ENCODE measurements around the gene CACNG7. TPM values are rescaled to one million over a fixed set of nuclear protein-coding genes. Genes with fewer than 3 reads are reported as not detected.

CACNG7 gene
- total RNA-seq, 4 donors from 2014 or later, result not detected

DNA sequence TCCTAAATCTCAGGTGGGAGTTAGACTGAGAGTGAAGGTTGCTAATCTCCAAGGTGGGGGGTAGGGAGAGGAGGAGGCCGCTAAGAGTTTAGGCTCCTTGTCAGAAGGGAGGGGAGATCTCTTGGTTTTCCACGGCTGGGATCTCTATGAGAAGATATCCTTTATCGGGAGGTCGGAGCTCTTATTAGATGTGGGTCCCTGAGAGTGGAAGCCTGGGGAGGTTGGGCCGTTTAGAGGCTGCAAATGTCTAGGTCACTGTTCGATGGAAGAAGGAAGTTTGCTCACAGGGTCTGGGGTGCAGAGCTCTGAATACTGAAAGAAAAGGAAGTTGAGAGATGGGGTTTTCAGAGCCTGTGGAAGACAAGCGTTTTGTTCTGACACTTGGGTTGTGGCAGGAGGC, 37.6 kb upstream of the CACNG7 start:
- WGBS, 2 donors, result 46 to 63% methylated on average over 7 of the region's 7 CpGs
- no peak for DNase-seq (ENCODE audit: low spot score in 2 of 2)
- H3K4me3 ChIP-seq (ENCODE audit: low read depth, poor library complexity, severe bottlenecking), result no peak overlapping the region
- intact Hi-C loops (cut with DNase I; ENCODE audit: low total_unique reads), result no loop called here
- no peak for TF ChIP-seq POLR2A (IDR thresholded peaks at IDR 0.05)
- TF ChIP-seq, protein P1, sequence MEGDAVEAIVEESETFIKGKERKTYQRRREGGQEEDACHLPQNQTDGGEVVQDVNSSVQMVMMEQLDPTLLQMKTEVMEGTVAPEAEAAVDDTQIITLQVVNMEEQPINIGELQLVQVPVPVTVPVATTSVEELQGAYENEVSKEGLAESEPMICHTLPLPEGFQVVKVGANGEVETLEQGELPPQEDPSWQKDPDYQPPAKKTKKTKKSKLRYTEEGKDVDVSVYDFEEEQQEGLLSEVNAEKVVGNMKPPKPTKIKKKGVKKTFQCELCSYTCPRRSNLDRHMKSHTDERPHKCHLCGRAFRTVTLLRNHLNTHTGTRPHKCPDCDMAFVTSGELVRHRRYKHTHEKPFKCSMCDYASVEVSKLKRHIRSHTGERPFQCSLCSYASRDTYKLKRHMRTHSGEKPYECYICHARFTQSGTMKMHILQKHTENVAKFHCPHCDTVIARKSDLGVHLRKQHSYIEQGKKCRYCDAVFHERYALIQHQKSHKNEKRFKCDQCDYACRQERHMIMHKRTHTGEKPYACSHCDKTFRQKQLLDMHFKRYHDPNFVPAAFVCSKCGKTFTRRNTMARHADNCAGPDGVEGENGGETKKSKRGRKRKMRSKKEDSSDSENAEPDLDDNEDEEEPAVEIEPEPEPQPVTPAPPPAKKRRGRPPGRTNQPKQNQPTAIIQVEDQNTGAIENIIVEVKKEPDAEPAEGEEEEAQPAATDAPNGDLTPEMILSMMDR (IDR thresholded peaks at IDR 0.05), result no peak

DNA sequence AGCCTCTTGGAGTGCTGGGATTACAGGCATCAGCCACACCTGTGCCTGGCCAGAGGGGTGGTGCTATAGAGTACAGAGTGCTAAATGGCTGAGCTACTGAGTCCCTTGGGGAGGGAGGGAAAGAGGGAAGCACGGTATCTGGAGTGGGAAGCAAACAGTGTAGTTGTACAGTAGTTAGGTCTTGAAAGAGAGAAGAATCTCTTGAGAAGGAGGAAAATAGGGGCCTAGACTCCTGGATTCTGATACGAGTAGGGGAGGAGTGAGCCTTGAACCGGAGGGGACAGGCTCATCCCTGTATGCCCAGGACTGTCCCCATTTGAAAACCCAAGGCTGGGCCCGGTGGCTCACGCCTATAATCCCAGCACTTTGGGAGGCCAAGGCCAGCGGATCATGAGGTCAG, 36.3 kb upstream of the CACNG7 start:
- no peak overlapping the region for H3K4me3 ChIP-seq (ENCODE audit: low read depth, poor library complexity, severe bottlenecking)
- intact Hi-C loops (cut with DNase I; ENCODE audit: low total_unique reads), result no loop called here
- TF ChIP-seq POLR2A (IDR thresholded peaks at IDR 0.05), result no peak
- TF ChIP-seq, protein P1 (IDR thresholded peaks at IDR 0.05), result no peak
- WGBS, 2 donors, result 75 to 80% methylated on average over 6 of the region's 6 CpGs
- DNase-seq (ENCODE audit: low spot score in 2 of 2), result no peak

DNA sequence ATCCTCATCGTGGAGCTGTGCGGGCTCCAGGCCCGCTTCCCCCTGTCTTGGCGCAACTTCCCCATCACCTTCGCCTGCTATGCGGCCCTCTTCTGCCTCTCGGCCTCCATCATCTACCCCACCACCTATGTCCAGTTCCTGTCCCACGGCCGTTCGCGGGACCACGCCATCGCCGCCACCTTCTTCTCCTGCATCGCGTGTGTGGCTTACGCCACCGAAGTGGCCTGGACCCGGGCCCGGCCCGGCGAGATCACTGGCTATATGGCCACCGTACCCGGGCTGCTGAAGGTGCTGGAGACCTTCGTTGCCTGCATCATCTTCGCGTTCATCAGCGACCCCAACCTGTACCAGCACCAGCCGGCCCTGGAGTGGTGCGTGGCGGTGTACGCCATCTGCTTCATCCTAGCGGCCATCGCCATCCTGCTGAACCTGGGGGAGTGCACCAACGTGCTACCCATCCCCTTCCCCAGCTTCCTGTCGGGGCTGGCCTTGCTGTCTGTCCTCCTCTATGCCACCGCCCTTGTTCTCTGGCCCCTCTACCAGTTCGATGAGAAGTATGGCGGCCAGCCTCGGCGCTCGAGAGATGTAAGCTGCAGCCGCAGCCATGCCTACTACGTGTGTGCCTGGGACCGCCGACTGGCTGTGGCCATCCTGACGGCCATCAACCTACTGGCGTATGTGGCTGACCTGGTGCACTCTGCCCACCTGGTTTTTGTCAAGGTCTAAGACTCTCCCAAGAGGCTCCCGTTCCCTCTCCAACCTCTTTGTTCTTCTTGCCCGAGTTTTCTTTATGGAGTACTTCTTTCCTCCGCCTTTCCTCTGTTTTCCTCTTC, 35.1 kb upstream of the CACNG7 start:
- intact Hi-C loops (cut with DNase I; ENCODE audit: low total_unique reads), result no loop called here
- DNase-seq (ENCODE audit: low spot score in 2 of 2), result no peak
- 92 to 93% methylated on average over 51 of the region's 51 CpGs for WGBS, 2 donors
- TF ChIP-seq, protein P1 (IDR thresholded peaks at IDR 0.05), result no peak
- TF ChIP-seq POLR2A (IDR thresholded peaks at IDR 0.05), result no peak
- no peak overlapping the region for H3K4me3 ChIP-seq (ENCODE audit: low read depth, poor library complexity, severe bottlenecking)

DNA sequence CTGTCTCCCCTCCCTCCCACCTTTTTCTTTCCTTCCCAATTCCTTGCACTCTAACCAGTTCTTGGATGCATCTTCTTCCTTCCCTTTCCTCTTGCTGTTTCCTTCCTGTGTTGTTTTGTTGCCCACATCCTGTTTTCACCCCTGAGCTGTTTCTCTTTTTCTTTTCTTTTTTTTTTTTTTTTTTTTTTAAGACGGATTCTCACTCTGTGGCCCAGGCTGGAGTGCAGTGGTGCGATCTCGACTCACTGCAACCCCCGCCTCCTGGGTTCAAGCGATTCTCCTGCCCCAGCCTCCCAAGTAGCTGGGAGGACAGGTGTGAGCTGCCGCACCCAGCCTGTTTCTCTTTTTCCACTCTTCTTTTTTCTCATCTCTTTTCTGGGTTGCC, 34.5 kb upstream of the CACNG7 start:
- intact Hi-C loops (cut with DNase I; ENCODE audit: low total_unique reads), result no loop called here
- H3K4me3 ChIP-seq (ENCODE audit: low read depth, poor library complexity, severe bottlenecking), result no peak overlapping the region
- 62 to 75% methylated on average over 6 of the region's 6 CpGs for WGBS, 2 donors
- no peak for TF ChIP-seq POLR2A (IDR thresholded peaks at IDR 0.05)
- TF ChIP-seq, protein P1 (IDR thresholded peaks at IDR 0.05), result no peak
- DNase-seq (ENCODE audit: low spot score in 2 of 2), result no peak

DNA sequence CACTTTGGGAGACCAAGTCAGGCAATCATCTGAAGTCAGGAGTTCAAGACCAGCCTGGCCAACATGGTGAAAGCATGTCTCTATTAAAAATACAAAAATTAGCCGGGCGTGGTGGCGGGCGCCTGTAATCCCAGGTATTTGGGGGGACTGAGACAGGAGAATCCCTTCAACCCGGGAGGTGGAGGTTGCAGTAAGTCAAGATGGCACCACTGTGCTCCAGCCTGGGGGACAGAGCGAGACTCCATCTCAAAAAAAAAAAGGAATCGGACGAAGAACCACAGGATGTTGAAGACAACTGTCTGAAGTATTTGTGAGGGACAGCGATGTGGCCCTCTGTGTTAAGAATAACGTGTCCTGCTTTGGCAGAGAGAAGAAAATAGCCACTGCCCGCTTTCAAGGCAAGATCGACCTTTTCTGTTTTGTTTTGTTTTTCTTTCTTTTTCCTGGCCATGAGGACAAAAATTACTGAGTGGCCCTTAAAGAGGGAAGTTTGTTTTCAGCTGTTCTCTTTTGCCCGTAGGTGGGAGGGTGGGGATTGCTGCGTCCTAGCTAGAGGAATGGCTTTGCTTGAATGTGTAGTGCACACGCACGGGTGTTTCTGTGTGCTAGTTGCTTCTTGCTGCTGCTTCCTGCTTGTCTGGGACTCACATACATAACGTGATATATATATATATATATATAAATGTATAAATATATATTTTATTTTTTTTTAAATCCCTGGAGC, 33.3 kb upstream of the CACNG7 start:
- no peak for DNase-seq (ENCODE audit: low spot score in 2 of 2)
- intact Hi-C loops (cut with DNase I; ENCODE audit: low total_unique reads), result no loop called here
- no peak overlapping the region for H3K4me3 ChIP-seq (ENCODE audit: low read depth, poor library complexity, severe bottlenecking)
- 85% methylated on average over 17 of the region's 17 CpGs for WGBS, 2 donors
- TF ChIP-seq, protein P1 (IDR thresholded peaks at IDR 0.05), result no peak
- no peak for TF ChIP-seq POLR2A (IDR thresholded peaks at IDR 0.05)

Data from lower leg skin (tissue), 4 donors.